ENCODE measurements around the gene KRT12.

- TF ChIP-seq, protein P1, sequence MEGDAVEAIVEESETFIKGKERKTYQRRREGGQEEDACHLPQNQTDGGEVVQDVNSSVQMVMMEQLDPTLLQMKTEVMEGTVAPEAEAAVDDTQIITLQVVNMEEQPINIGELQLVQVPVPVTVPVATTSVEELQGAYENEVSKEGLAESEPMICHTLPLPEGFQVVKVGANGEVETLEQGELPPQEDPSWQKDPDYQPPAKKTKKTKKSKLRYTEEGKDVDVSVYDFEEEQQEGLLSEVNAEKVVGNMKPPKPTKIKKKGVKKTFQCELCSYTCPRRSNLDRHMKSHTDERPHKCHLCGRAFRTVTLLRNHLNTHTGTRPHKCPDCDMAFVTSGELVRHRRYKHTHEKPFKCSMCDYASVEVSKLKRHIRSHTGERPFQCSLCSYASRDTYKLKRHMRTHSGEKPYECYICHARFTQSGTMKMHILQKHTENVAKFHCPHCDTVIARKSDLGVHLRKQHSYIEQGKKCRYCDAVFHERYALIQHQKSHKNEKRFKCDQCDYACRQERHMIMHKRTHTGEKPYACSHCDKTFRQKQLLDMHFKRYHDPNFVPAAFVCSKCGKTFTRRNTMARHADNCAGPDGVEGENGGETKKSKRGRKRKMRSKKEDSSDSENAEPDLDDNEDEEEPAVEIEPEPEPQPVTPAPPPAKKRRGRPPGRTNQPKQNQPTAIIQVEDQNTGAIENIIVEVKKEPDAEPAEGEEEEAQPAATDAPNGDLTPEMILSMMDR (IDR thresholded peaks at IDR 0.05): peak in 2 of 5 experiments; percentile 12 to 42
- peak; percentile 45 to 75 for TF ChIP-seq POLR2A (IDR thresholded peaks at IDR 0.05)
Measured at GRCh38 chr17:40818733-40819527, 48.1 kb downstream of the KRT12 start.
